A549 (cell line): ENCODE data around the gene DBH. TPM values are rescaled to one million over a fixed set of nuclear protein-coding genes. Genes with fewer than 3 reads are reported as not detected.

Source experiments
- ATAC-seq, 2 experiments: fragments of 200-7000 bp in 1 of 2; fragments of >200 bp in 1 of 2; cut with Nextera tagmentation in 1 of 2; cut with Tn5 transposase in 1 of 2; 3 replicates each; pipeline versions ENCODE4 v1.8.0 to v1.9.1; 2018 to 2020; ENCODE audit warnings: mild to moderate bottlenecking in 1 of 2, moderate library complexity in 1 of 2
- CTCF ChIA-PET: fragments of 300-600 bp; sonication (Branson Sonifier 250); formaldehyde crosslinking; extraction: SDS; loops from one replicate; lab custom pipeline; 2021; ENCODE audit warnings: antibody characterized with exemption, inconsistent platforms; lab: Yijun Ruan, JAX
- POLR2A ChIA-PET: fragments of 350-600 bp; formaldehyde crosslinking; extraction: SDS; loops from one replicate; lab custom pipeline; 2021; ENCODE audit warnings: antibody characterized with exemption, inconsistent platforms; lab: Yijun Ruan, JAX
- DNase-seq, 2 experiments: peaks; one replicate each; pipeline versions ENCODE4 v3.0.0 to v3.0.0-alpha.2; 2011 to 2016; ENCODE audit warnings: low read depth in 1 of 2, low spot score in 1 of 2
- FAIRE-seq: peaks from 2 replicates; lab custom pipeline; 2011; peaks lifted over from hg19 to GRCh38; lab: Jason Lieb, UNC
- H3K27ac ChIP-seq, 2 experiments: fragments of >200 bp; sonication (Bioruptor Twin); formaldehyde crosslinking; 3 replicates each; pipeline ENCODE4 v1.5.1; 2016 to 2017
- H3K4me1 ChIP-seq: fragments of >200 bp; sonication (Bioruptor Twin); formaldehyde crosslinking; 3 replicates; pipeline ENCODE4 v1.6.1; 2016
- H3K4me2 ChIP-seq: fragments of >200 bp; sonication (Bioruptor Twin); formaldehyde crosslinking; 3 replicates; pipeline ENCODE4 v1.6.1; 2016
- H3K4me3 ChIP-seq: fragments of >200 bp; sonication (Bioruptor Twin); formaldehyde crosslinking; 3 replicates; pipeline ENCODE4 v1.5.1; 2016
- H3K9me3 ChIP-seq: fragments of >200 bp; sonication (Bioruptor Twin); formaldehyde crosslinking; 3 replicates; pipeline ENCODE4 v1.6.1; 2016
- CEBPB ChIP-seq, 2 experiments: fragments of >200 bp in 1 of 2; sonication (Bioruptor Twin) in 1 of 2; formaldehyde crosslinking in 1 of 2; IDR thresholded peaks; 2 replicates each; pipeline ENCODE4 v1.6.1; 2012 to 2016
- CTCF ChIP-seq: fragments of >200 bp; sonication (Bioruptor Twin); formaldehyde crosslinking; IDR thresholded peaks from 3 replicates; pipeline ENCODE4 v1.5.1; 2016
- EHF ChIP-seq: fragments of 250-450 bp; sonication (Bioruptor Pico); IDR thresholded peaks from 2 replicates; pipeline ENCODE4 v1.5.0; 2020; ENCODE audit warnings: mild to moderate bottlenecking
- FOSB ChIP-seq: fragments of 250-450 bp; sonication (Bioruptor Pico); IDR thresholded peaks from 2 replicates; pipeline ENCODE4 v1.5.0; 2020; ENCODE audit warnings: mild to moderate bottlenecking, moderate library complexity
- FOSL2 ChIP-seq, 2 experiments: fragments of 450-650 bp in 1 of 2; fragments of >200 bp in 1 of 2; sonication (Bioruptor Twin) in 1 of 2; formaldehyde crosslinking; IDR thresholded peaks; 2 replicates each; pipeline versions ENCODE4 v1.5.0 to v1.6.1; 2016 to 2020; ENCODE audit warnings: mild to moderate bottlenecking in 1 of 2, moderate library complexity in 1 of 2
- HEYL ChIP-seq: fragments of 250-450 bp; sonication (Bioruptor Pico); IDR thresholded peaks from 2 replicates; pipeline ENCODE4 v1.8.0; 2021; ENCODE audit warnings: mild to moderate bottlenecking, moderate library complexity
- HMGXB4 ChIP-seq: fragments of 250-450 bp; sonication (Bioruptor Pico); IDR thresholded peaks from 2 replicates; pipeline ENCODE4 v1.5.0; 2021; ENCODE audit warnings: mild to moderate bottlenecking, moderate library complexity, borderline replicate concordance
- KDM1A ChIP-seq: fragments of 200-600 bp; sonication (generic); IDR thresholded peaks from 2 replicates; pipeline ENCODE4 v1.6.1; 2016; ENCODE audit warnings: low read depth, mild to moderate bottlenecking
- MYC ChIP-seq: IDR thresholded peaks from 2 replicates; pipeline ENCODE4 v1.6.1; 2012; ENCODE audit warnings: mild to moderate bottlenecking, inconsistent platforms, low read length, improper control_type of control experiment, borderline replicate concordance
- NR3C1 ChIP-seq: fragments of >200 bp; sonication (Bioruptor Twin); formaldehyde crosslinking; IDR thresholded peaks from 3 replicates; pipeline ENCODE4 v1.6.1; 2017
- PBX3 ChIP-seq: IDR thresholded peaks from 2 replicates; pipeline ENCODE4 v1.6.1; 2012
- PHF8 ChIP-seq: fragments of 200-600 bp; sonication (generic); IDR thresholded peaks from 2 replicates; pipeline ENCODE4 v1.6.1; 2016; ENCODE audit warnings: low read depth, mild to moderate bottlenecking, antibody characterized with exemption, moderate library complexity, borderline replicate concordance
- REST ChIP-seq: fragments of 200-600 bp; sonication (generic); IDR thresholded peaks from 2 replicates; pipeline ENCODE4 v1.6.1; 2016; ENCODE audit warnings: antibody characterized with exemption, mild to moderate bottlenecking, moderate library complexity
- TP53 ChIP-seq: fragments of 250-450 bp; sonication (Bioruptor Pico); IDR thresholded peaks from 2 replicates; pipeline ENCODE4 v1.5.0; 2021; ENCODE audit warnings: mild to moderate bottlenecking, moderate library complexity
- ZFP36 ChIP-seq: fragments of 450-650 bp; IDR thresholded peaks from 2 replicates; pipeline ENCODE4 v1.6.1; 2014; ENCODE audit warnings: borderline replicate concordance; ENCODE audit not compliant: partially characterized antibody
- ZNF302 ChIP-seq: fragments of 250-450 bp; sonication (Bioruptor Pico); IDR thresholded peaks from 2 replicates; pipeline ENCODE4 v1.9.0; 2021; ENCODE audit warnings: inconsistent platforms, mild to moderate bottlenecking, moderate library complexity
- WGBS: methylation state at CpG from one replicate; pipeline ENCODE4 v1.1.6; 2017; ENCODE audit errors: missing lambda C conversion rate; 5-methylcytosine and 5-hydroxymethylcytosine counted together
- polyA plus RNA-seq, 4 experiments: library from polyadenylated mRNA; depleted of rRNA in 3 of 4; stranded (reverse); fragments of >200 nt; fragmentation: RNase III in 1 of 4; extraction: RNeasy Plus Mini Kit Qiagen cat#74134 plus additional on column Dnase treatment in 1 of 4; gene quantifications; 2 replicates in 3 of 4; 3 replicates in 1 of 4; pipeline ENCODE4 v1.2.3, GENCODE V29; 2011 to 2017

Gene DBH
- polyA plus RNA-seq, 2 of the 4 experiments (the other 2 are of a cell fraction), result not detected

- no peak for TF ChIP-seq FOSB
- TF ChIP-seq NR3C1, result no peak
- no peak for TF ChIP-seq PBX3
- no peak for TF ChIP-seq ZNF302 (CRISPR knock-in tag)
- no peak for TF ChIP-seq FOSL2 (IDR thresholded peaks at IDR 0.05)
- TF ChIP-seq FOSL2 (CRISPR knock-in tag; IDR thresholded peaks at IDR 0.05), result no peak
- TF ChIP-seq ZFP36, result no peak
- TF ChIP-seq CEBPB (IDR thresholded peaks at IDR 0.05), result no peak
- no peak for TF ChIP-seq MYC
- TF ChIP-seq HEYL (CRISPR knock-in tag), result no peak
- TF ChIP-seq HMGXB4, result no peak
- TF ChIP-seq EHF (CRISPR knock-in tag), result no peak
- TF ChIP-seq TP53 (CRISPR knock-in tag), result no peak
- no peak for TF ChIP-seq REST
- no peak for TF ChIP-seq PHF8
- DNase-seq (no peak), ATAC-seq (no peak), FAIRE-seq (no peak)
- 21% methylated on average over 8 of the region's 10 CpGs for WGBS
- no peak overlapping the region for H3K27ac ChIP-seq
- H3K4me1 ChIP-seq, result no peaks in the 10 kb centered on the region
- ChIA-PET CTCF (interaction anchor here (1.2 kb wide), 1 partner anchor 10 kb away, joined by 3 read pairs; no protein-coding TSS in a partner anchor), POLR2A (no interaction called here)
- H3K4me2 ChIP-seq, result no peak overlapping the region
- H3K4me3 ChIP-seq, result no peak overlapping the region
- peaks cover 25% of the 10 kb centered on the region for H3K9me3 ChIP-seq
Measured at GRCh38 chr9:133591985-133592384, 44.2 kb upstream of the DBH start.

GRCh38 chr9:133592731-133593409 lies 43.3 kb upstream of the DBH start:
- H3K9me3 ChIP-seq, result peaks cover 29% of the 10 kb centered on the region
- no peak for FAIRE-seq
- H3K4me2 ChIP-seq, result no peak overlapping the region
- CTCF ChIA-PET, result interaction anchor here (0.8 to 1.4 kb wide), 5 partner anchors 11 to 402 kb away, joined by 3 to 4 read pairs (median 3); no protein-coding TSS in a partner anchor
- POLR2A ChIA-PET, result no interaction called here
- no peak overlapping the region for H3K27ac ChIP-seq
- H3K4me1 ChIP-seq, result no peaks in the 10 kb centered on the region
- 56% methylated on average over 14 of the region's 17 CpGs for WGBS
- peak in 1 of 2 experiments; percentile 30; a peak in 1 of 6 replicates for ATAC-seq
- no peak overlapping the region for H3K4me3 ChIP-seq
- DNase-seq, result no peak
- TF ChIP-seq CTCF (0 out of 3 replicates have a peak, but pooled peaks have one; percentile 5), KDM1A (no peak)
